MM.1S (cell line): Measurements from ENCODE around the gene NUP210L.

Experiments used
- DNase-seq: peaks from one replicate; pipeline ENCODE4 v3.0.0-alpha.2; 2015
- H2AFZ ChIP-seq: fragments of 300-600 bp; sonication (generic); 2 replicates; pipeline ENCODE4 v1.6.0; 2016; ENCODE audit warnings: antibody characterized with exemption, low read length
- H3F3A ChIP-seq: fragments of 300-600 bp; sonication (generic); 2 replicates; pipeline ENCODE4 v1.6.1; 2016; ENCODE audit warnings: mild to moderate bottlenecking, antibody characterized with exemption, low read length, moderate library complexity, mixed read lengths; ENCODE audit not compliant: insufficient read depth
- H3K27ac ChIP-seq: fragments of 300-600 bp; sonication (generic); 2 replicates; pipeline ENCODE4 v1.5.1; 2016; ENCODE audit warnings: mild to moderate bottlenecking, low read length
- H3K27me3 ChIP-seq: fragments of 300-600 bp; sonication (generic); replicated peaks from 2 replicates; pipeline ENCODE4 v1.6.0; 2016; ENCODE audit warnings: low read length; ENCODE audit not compliant: insufficient read depth
- H3K36me3 ChIP-seq: fragments of 300-600 bp; sonication (generic); replicated peaks from 2 replicates; pipeline ENCODE4 v1.6.1; 2016; ENCODE audit warnings: mild to moderate bottlenecking, low read length, mixed read lengths; ENCODE audit not compliant: insufficient read depth
- H3K4me1 ChIP-seq: fragments of 300-600 bp; sonication (generic); 2 replicates; pipeline ENCODE4 v1.6.1; 2016; ENCODE audit warnings: low read length, mixed read lengths
- H3K4me2 ChIP-seq: fragments of 300-600 bp; sonication (generic); 2 replicates; pipeline ENCODE4 v1.6.0; 2016; ENCODE audit warnings: low read depth, low read length
- H3K4me3 ChIP-seq: fragments of 300-600 bp; sonication (generic); 2 replicates; pipeline ENCODE4 v1.5.1; 2016; ENCODE audit warnings: low read length, mixed read lengths
- H3K79me2 ChIP-seq: fragments of 300-600 bp; sonication (generic); 2 replicates; pipeline ENCODE4 v1.6.1; 2016; ENCODE audit warnings: mixed run types, low read length, mixed read lengths
- H3K9ac ChIP-seq: fragments of 300-600 bp; sonication (generic); 2 replicates; pipeline ENCODE4 v1.6.1; 2016; ENCODE audit warnings: low read length, mixed read lengths
- H3K9me2 ChIP-seq: fragments of 300-600 bp; sonication (generic); replicated peaks from 2 replicates; pipeline ENCODE4 v1.6.1; 2016; ENCODE audit warnings: mild to moderate bottlenecking, low read length, mixed read lengths; ENCODE audit not compliant: insufficient read depth
- H3K9me3 ChIP-seq: fragments of 300-600 bp; sonication (generic); replicated peaks from 2 replicates; pipeline ENCODE4 v1.6.1; 2016; ENCODE audit warnings: mild to moderate bottlenecking, low read length, mixed read lengths; ENCODE audit not compliant: insufficient read depth
- H4K20me1 ChIP-seq: fragments of 300-600 bp; sonication (generic); 2 replicates; pipeline ENCODE4 v1.6.1; 2016; ENCODE audit warnings: mild to moderate bottlenecking, low read length, moderate library complexity, mixed read lengths; ENCODE audit not compliant: insufficient read depth
- CTCF ChIP-seq: fragments of 300-600 bp; sonication (generic); IDR thresholded peaks from 2 replicates; pipeline ENCODE4 v1.5.1; 2016; ENCODE audit warnings: antibody characterized with exemption, low read length, mixed read lengths
- EZH2 ChIP-seq: fragments of 300-600 bp; sonication (generic); optimal IDR thresholded peaks from 2 replicates; pipeline ENCODE3; 2017; ENCODE audit warnings: low read depth, mild to moderate bottlenecking, antibody characterized with exemption, low read length, mixed read lengths
- EZH2phosphoT487 ChIP-seq: fragments of 300-600 bp; sonication (generic); IDR thresholded peaks from 2 replicates; pipeline ENCODE4 v1.6.1; 2018; ENCODE audit warnings: antibody characterized with exemption, low read length

The NUP210L gene

GRCh38 chr1:153958961-153959260 is 196.0 kb downstream of the NUP210L start:
- H4K20me1 ChIP-seq: no peaks in the 10 kb centered on the region
- no peak for DNase-seq

GRCh38 chr1:153958111-153958960 is 196.5 kb downstream of the NUP210L start, which contains the start of gene CRTC2:
Gene CRTC2 (minus strand): TSS chr1:153958612. CDS start chr1:153958497, 115 bp downstream.
- Histone ChIP-seq H3K36me3 (no peaks in the 10 kb centered on the region), H3F3A (peaks cover 6% of the 10 kb centered on the region; the same call in 1 of the 2 replicates), H4K20me1 (no peaks in the 10 kb centered on the region), H3K79me2 (peaks cover 70% of the 10 kb centered on the region), H3K9me3 (no peaks in the 10 kb centered on the region), H3K4me1 (peaks cover 31% of the 10 kb centered on the region), H3K27ac (peak within 1 kb of the TSS; percentile 52; the same call in 1 of the 2 replicates), H3K9me2 (no peaks in the 10 kb centered on the region), H2AFZ (peak within 1 kb of the TSS; percentile 83), H3K27me3 (no peaks in the 10 kb centered on the region), H3K4me2 (peak within 1 kb of the TSS; percentile 67), H3K9ac (peak within 1 kb of the TSS; percentile 80), H3K4me3 (peak within 1 kb of the TSS; percentile 90)
- peak; percentile 100 for DNase-seq
- TF ChIP-seq CTCF (peak; percentile 14; the same call in 1 of the 2 replicates), EZH2phosphoT487 (no peak), EZH2 (no peak)

More at GRCh38 chr1:153958961-153959260, 196.0 kb downstream of the NUP210L start:
- Histone ChIP-seq H3K4me2 (peak overlapping the region; percentile 67), H3F3A (peaks cover 6% of the 10 kb centered on the region; the same call in 1 of the 2 replicates), H3K27me3 (no peaks in the 10 kb centered on the region), H3K9me2 (no peaks in the 10 kb centered on the region), H3K9ac (no peak overlapping the region), H2AFZ (peak overlapping the region; percentile 13), H3K4me1 (peaks cover 31% of the 10 kb centered on the region), H3K79me2 (peaks cover 64% of the 10 kb centered on the region), H3K36me3 (no peaks in the 10 kb centered on the region), H3K9me3 (no peaks in the 10 kb centered on the region), H3K4me3 (peak overlapping the region; percentile 31; the same call in 1 of the 2 replicates), H3K27ac (no peak overlapping the region)
- no peak for TF ChIP-seq EZH2
- TF ChIP-seq EZH2phosphoT487: no peak
- no peak for TF ChIP-seq CTCF

- Histone ChIP-seq H3K27ac (peak overlapping the region; percentile 52; the same call in 1 of the 2 replicates), H3K79me2 (peaks cover 68% of the 10 kb centered on the region), H3K27me3 (no peaks in the 10 kb centered on the region), H3K36me3 (no peaks in the 10 kb centered on the region), H3K9ac (peak overlapping the region; percentile 80), H2AFZ (peak overlapping the region; percentile 83), H3K9me3 (no peaks in the 10 kb centered on the region), H3K4me1 (peaks cover 30% of the 10 kb centered on the region), H3K4me3 (peak overlapping the region; percentile 90), H3K4me2 (peak overlapping the region; percentile 67), H3K9me2 (no peaks in the 10 kb centered on the region), H3F3A (peaks cover 6% of the 10 kb centered on the region; the same call in 1 of the 2 replicates), H4K20me1 (no peaks in the 10 kb centered on the region)
- TF ChIP-seq EZH2phosphoT487 (no peak), EZH2 (no peak), CTCF (no peak)
- peak; percentile 55 for DNase-seq
Observed at GRCh38 chr1:153957744-153958110, 197.1 kb downstream of the NUP210L start.
